Panc1 (cell line): ENCODE measurements around the gene MATN1.

ENCODE experiments used
- POLR2AphosphoS5 ChIP-seq: IDR thresholded peaks from 2 replicates; pipeline ENCODE4 v1.6.1; 2012; ENCODE audit warnings: mild to moderate bottlenecking, low read depth, low read length, moderate library complexity
- SIN3A ChIP-seq: IDR thresholded peaks from 2 replicates; pipeline ENCODE4 v1.6.1; 2012; ENCODE audit warnings: low read depth, mild to moderate bottlenecking, low read length, moderate library complexity, borderline replicate concordance; ENCODE audit not compliant: insufficient read depth
- TCF7L2 ChIP-seq: IDR thresholded peaks from 2 replicates; pipeline ENCODE4 v1.6.1; 2011; ENCODE audit warnings: mild to moderate bottlenecking, low read depth, low read length, inconsistent platforms
- TF ChIP-seq, protein P1 (sequence below): fragments of 450-650 bp; IDR thresholded peaks from 2 replicates; pipeline ENCODE4 v1.5.1; 2017; ENCODE audit warnings: mild to moderate bottlenecking
- TF ChIP-seq, protein P2 (sequence below), 2 experiments: IDR thresholded peaks; 2 replicates each; pipeline ENCODE4 v1.6.1; 2011 to 2012; ENCODE audit warnings: low read depth in 2 of 2, control low read depth in 1 of 2, low read length in 1 of 2, mild to moderate bottlenecking in 1 of 2, moderate library complexity in 1 of 2; ENCODE audit not compliant: insufficient read depth in 1 of 2

DNA sequence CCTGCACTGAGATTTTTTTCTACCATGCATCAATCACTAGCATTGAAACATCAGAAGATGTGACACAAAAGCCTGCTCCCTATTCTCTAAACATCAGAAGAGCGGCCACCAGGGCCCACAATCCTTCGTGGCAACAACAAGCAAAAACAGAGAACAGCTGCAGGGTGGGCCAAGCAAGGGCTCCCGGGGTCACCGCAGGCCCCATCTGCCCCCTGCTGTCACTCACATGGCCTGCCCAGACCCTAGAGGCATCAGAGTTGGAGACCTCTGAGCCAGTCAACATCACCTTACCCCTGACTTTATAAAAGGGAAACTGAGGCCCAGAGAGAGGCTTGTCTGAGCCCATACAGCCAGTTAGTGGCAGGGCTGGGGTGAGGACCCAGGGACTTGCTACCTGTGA lies 32.4 kb upstream of the MATN1 start:
- TF ChIP-seq, protein P1, sequence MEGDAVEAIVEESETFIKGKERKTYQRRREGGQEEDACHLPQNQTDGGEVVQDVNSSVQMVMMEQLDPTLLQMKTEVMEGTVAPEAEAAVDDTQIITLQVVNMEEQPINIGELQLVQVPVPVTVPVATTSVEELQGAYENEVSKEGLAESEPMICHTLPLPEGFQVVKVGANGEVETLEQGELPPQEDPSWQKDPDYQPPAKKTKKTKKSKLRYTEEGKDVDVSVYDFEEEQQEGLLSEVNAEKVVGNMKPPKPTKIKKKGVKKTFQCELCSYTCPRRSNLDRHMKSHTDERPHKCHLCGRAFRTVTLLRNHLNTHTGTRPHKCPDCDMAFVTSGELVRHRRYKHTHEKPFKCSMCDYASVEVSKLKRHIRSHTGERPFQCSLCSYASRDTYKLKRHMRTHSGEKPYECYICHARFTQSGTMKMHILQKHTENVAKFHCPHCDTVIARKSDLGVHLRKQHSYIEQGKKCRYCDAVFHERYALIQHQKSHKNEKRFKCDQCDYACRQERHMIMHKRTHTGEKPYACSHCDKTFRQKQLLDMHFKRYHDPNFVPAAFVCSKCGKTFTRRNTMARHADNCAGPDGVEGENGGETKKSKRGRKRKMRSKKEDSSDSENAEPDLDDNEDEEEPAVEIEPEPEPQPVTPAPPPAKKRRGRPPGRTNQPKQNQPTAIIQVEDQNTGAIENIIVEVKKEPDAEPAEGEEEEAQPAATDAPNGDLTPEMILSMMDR = no peak
- no peak for TF ChIP-seq POLR2AphosphoS5
- no peak for TF ChIP-seq SIN3A
- TF ChIP-seq TCF7L2 = no peak
- TF ChIP-seq, protein P2, sequence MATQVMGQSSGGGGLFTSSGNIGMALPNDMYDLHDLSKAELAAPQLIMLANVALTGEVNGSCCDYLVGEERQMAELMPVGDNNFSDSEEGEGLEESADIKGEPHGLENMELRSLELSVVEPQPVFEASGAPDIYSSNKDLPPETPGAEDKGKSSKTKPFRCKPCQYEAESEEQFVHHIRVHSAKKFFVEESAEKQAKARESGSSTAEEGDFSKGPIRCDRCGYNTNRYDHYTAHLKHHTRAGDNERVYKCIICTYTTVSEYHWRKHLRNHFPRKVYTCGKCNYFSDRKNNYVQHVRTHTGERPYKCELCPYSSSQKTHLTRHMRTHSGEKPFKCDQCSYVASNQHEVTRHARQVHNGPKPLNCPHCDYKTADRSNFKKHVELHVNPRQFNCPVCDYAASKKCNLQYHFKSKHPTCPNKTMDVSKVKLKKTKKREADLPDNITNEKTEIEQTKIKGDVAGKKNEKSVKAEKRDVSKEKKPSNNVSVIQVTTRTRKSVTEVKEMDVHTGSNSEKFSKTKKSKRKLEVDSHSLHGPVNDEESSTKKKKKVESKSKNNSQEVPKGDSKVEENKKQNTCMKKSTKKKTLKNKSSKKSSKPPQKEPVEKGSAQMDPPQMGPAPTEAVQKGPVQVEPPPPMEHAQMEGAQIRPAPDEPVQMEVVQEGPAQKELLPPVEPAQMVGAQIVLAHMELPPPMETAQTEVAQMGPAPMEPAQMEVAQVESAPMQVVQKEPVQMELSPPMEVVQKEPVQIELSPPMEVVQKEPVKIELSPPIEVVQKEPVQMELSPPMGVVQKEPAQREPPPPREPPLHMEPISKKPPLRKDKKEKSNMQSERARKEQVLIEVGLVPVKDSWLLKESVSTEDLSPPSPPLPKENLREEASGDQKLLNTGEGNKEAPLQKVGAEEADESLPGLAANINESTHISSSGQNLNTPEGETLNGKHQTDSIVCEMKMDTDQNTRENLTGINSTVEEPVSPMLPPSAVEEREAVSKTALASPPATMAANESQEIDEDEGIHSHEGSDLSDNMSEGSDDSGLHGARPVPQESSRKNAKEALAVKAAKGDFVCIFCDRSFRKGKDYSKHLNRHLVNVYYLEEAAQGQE (IDR thresholded peaks at IDR 0.05; ENCODE audit: insufficient read depth in 1 of 2, low read depth in 2 of 2, low read length in 1 of 2) = no peak
